Neural cell (in vitro differentiated cells): Measurements from ENCODE around the gene RPL41. TPM values are rescaled to one million over a fixed set of nuclear protein-coding genes. Genes with fewer than 3 reads are reported as not detected.

Experiments used
- H2AFZ ChIP-seq: fragments of 200-600, 300-800 bp; sonication (generic), shearing (Covaris generic); 2 replicates; pipeline ENCODE4 v1.6.0; 2014; ENCODE audit warnings: low read depth, mild to moderate bottlenecking, antibody characterized with exemption, low read length, moderate library complexity
- H3F3A ChIP-seq: fragments of 200-600 bp; shearing (Covaris generic); 2 replicates; pipeline ENCODE4 v1.6.1; 2016; ENCODE audit warnings: mild to moderate bottlenecking, moderate library complexity, mixed read lengths, antibody characterized with exemption, low read length; ENCODE audit not compliant: insufficient read depth, poor library complexity, severe bottlenecking
- H3K27ac ChIP-seq: fragments of 200-600, 300-800 bp; sonication (generic), shearing (Covaris generic); 2 replicates; pipeline ENCODE4 v1.5.1; 2014; ENCODE audit warnings: mild to moderate bottlenecking, low read length, moderate library complexity
- H3K27me3 ChIP-seq: fragments of 300-800, 200-600 bp; sonication (generic), shearing (Covaris generic); 2 replicates; pipeline ENCODE4 v1.6.0; 2014; ENCODE audit warnings: mild to moderate bottlenecking, low read depth, low read length, moderate library complexity; ENCODE audit not compliant: insufficient read depth
- H3K36me3 ChIP-seq: fragments of 300-800, 200-600 bp; sonication (generic), shearing (Covaris generic); 2 replicates; pipeline ENCODE4 v1.5.1; 2014; ENCODE audit warnings: mild to moderate bottlenecking, antibody characterized with exemption, low read length, moderate library complexity; ENCODE audit not compliant: insufficient read depth
- H3K4me2 ChIP-seq: fragments of 300-800, 200-600 bp; sonication (generic), shearing (Covaris generic); 2 replicates; pipeline ENCODE4 v1.6.0; 2014; ENCODE audit warnings: mild to moderate bottlenecking, low read length
- H3K4me3 ChIP-seq: fragments of 300-800, 200-600 bp; sonication (generic), shearing (Covaris generic); 2 replicates; pipeline ENCODE4 v1.5.1; 2014; ENCODE audit warnings: mild to moderate bottlenecking, low read length, moderate library complexity
- H3K79me2 ChIP-seq: fragments of 200-600 bp; shearing (Covaris generic); replicated peaks from 2 replicates; pipeline ENCODE4 v1.6.0; 2014; ENCODE audit warnings: mild to moderate bottlenecking, low read length, moderate library complexity; ENCODE audit not compliant: insufficient read depth
- H3K9ac ChIP-seq: fragments of 300-800, 200-600 bp; sonication (generic), shearing (Covaris generic); 2 replicates; pipeline ENCODE4 v1.6.1; 2016; ENCODE audit warnings: mild to moderate bottlenecking, low read length, mixed read lengths
- H3K9me2 ChIP-seq: fragments of 200-600 bp; shearing (Covaris generic); 2 replicates; pipeline ENCODE4 v1.6.1; 2016; ENCODE audit warnings: mild to moderate bottlenecking, low read length, mixed read lengths; ENCODE audit not compliant: insufficient read depth
- H3K9me3 ChIP-seq: fragments of 200-600, 300-800 bp; sonication (generic), shearing (Covaris generic); 2 replicates; pipeline ENCODE4 v1.6.1; 2016; ENCODE audit warnings: mild to moderate bottlenecking, mixed run types, low read length, moderate library complexity, mixed read lengths
- H4K20me1 ChIP-seq: fragments of 200-600 bp; shearing (Covaris generic); 2 replicates; pipeline ENCODE4 v1.6.1; 2016; ENCODE audit warnings: mild to moderate bottlenecking, mixed run types; ENCODE audit not compliant: insufficient read depth
- CTCF ChIP-seq: fragments of 450-650 bp; IDR thresholded peaks from 2 replicates; pipeline ENCODE4 v1.5.1; 2014; ENCODE audit warnings: antibody characterized with exemption, mild to moderate bottlenecking, moderate library complexity; ENCODE audit not compliant: poor library complexity, severe bottlenecking
- EP300 ChIP-seq: fragments of 450-650 bp; conservative IDR thresholded peaks from 2 replicates; pipeline ENCODE4 v1.6.1; 2014; ENCODE audit warnings: antibody characterized with exemption, mild to moderate bottlenecking, moderate library complexity; ENCODE audit not compliant: poor library complexity, severe bottlenecking
- EZH2 ChIP-seq: fragments of 200-600, 300-800 bp; shearing (Covaris generic), sonication (generic); IDR thresholded peaks from 2 replicates; pipeline ENCODE4 v1.6.1; 2014; ENCODE audit warnings: antibody characterized with exemption, low read length, borderline replicate concordance, mild to moderate bottlenecking; ENCODE audit not compliant: insufficient read depth, poor library complexity, severe bottlenecking
- MXI1 ChIP-seq: fragments of 450-650 bp; conservative IDR thresholded peaks from 2 replicates; pipeline ENCODE4 v1.6.1; 2014; ENCODE audit warnings: antibody characterized with exemption, mild to moderate bottlenecking; ENCODE audit not compliant: poor library complexity, severe bottlenecking
- POLR2AphosphoS5 ChIP-seq: IDR thresholded peaks from 2 replicates; pipeline ENCODE4 v1.6.1; 2012
- RAD21 ChIP-seq: fragments of 450-650 bp; conservative IDR thresholded peaks from 2 replicates; pipeline ENCODE4 v1.6.1; 2014; ENCODE audit warnings: antibody characterized with exemption, mild to moderate bottlenecking, moderate library complexity
- REST ChIP-seq: IDR thresholded peaks from 2 replicates; pipeline ENCODE4 v1.6.1; 2012; ENCODE audit warnings: borderline replicate concordance
- SMC3 ChIP-seq: fragments of 450-650 bp; conservative IDR thresholded peaks from 2 replicates; pipeline ENCODE4 v1.6.1; 2014; ENCODE audit warnings: antibody characterized with exemption, mild to moderate bottlenecking, moderate library complexity; ENCODE audit not compliant: poor library complexity
- TAF1 ChIP-seq: IDR thresholded peaks from 2 replicates; pipeline ENCODE4 v1.6.1; 2012; ENCODE audit warnings: low read depth
- polyA plus RNA-seq: library from polyadenylated mRNA; depleted of rRNA; stranded (reverse); fragments of >200 nt; gene quantifications from 2 replicates; pipeline ENCODE4 v1.2.3, GENCODE V29; 2014

Gene RPL41
- polyA plus RNA-seq, 1 donor from 2014 or later: 2,186 TPM

GRCh38 chr12:56157201-56158028 lies 41.0 kb downstream of the RPL41 start:
- Histone ChIP-seq H4K20me1 (peaks cover 5% of the 10 kb centered on the region), H3K4me3 (peak overlapping the region; percentile 79), H3K27me3 (no peaks in the 10 kb centered on the region), H2AFZ (peak overlapping the region; percentile 42), H3F3A (no peaks in the 10 kb centered on the region), H3K9me3 (no peaks in the 10 kb centered on the region), H3K27ac (peak overlapping the region; percentile 98), H3K9me2 (no peaks in the 10 kb centered on the region), H3K4me2 (peak overlapping the region; percentile 69), H3K9ac (peak overlapping the region; percentile 92), H3K36me3 (peaks cover 13% of the 10 kb centered on the region), H3K79me2 (peaks cover 40% of the 10 kb centered on the region)
- TF ChIP-seq SMC3 (no peak), POLR2AphosphoS5 (peak; percentile 7), EP300 (no peak), EZH2 (no peak), RAD21 (peak; percentile 8), CTCF (peak; percentile 34), MXI1 (peak; percentile 31)

DNA sequence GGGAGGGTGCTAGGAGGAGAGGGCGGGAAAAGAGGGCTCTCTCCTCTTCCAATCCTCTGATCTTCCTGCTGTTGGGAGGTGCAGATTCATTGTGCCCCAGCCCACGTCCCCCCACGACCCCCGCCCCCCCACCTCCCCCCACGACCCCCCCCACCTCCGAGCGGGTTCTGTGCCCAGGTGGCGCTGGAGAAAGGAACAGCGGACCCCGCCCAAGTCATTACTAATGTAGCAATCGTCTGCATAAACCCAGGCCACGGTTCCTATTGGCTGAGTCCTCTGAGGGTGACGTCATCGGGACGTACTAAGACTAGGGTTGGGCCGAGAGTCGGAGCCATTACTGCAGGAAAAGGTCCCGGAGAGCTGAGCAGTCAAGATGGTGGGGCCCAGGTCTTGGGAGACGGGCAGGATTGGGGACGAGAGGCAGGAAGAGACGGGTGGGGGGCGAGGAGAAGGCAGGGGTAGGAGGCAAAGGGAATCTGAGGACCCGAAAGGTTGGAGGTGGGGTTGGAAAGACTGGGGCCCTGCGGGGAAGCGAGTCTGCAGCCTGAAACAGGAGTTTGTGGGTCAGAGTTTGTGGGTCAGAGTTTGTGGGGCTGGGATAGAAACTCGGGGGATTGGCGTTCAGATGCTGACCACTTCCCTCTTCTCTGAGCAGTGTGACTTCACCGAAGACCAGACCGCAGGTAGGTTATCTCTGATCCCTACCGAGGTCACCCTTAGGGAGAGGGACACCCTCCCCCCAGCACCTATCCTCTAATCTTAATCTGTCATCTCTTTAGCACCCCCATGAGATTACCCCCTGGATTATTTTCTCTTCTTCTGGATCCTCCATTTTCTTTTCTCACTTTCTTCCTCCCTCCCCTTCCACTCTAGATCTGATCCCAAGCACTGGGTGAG lies 41.8 kb downstream of the RPL41 start, which contains the start of gene MYL6:
Gene MYL6, plus strand, starts transcription at position 331 of the 897 bp plus-strand sequence. Its CDS starts 43 bp downstream, at position 374.
- no peaks in the 10 kb centered on the region for H3K9me3 ChIP-seq
- H3K9ac ChIP-seq: peak within 1 kb of the TSS; percentile 97
- peaks cover 5% of the 10 kb centered on the region for H3F3A ChIP-seq
- peak within 1 kb of the TSS; percentile 97 for H3K4me2 ChIP-seq
- H3K27me3 ChIP-seq: no peaks in the 10 kb centered on the region
- TF ChIP-seq SMC3 (no peak), REST (peak; percentile 71), TAF1 (peak; percentile 56), POLR2AphosphoS5 (peak; percentile 99)
- H3K36me3 ChIP-seq: peaks cover 13% of the 10 kb centered on the region
- H3K9me2 ChIP-seq: no peaks in the 10 kb centered on the region
- peak within 1 kb of the TSS; percentile 98 for H3K27ac ChIP-seq
- peaks cover 5% of the 10 kb centered on the region for H4K20me1 ChIP-seq
- peak within 1 kb of the TSS; percentile 42 for H2AFZ ChIP-seq
- H3K4me3 ChIP-seq: peak within 1 kb of the TSS; percentile 79
- H3K79me2 ChIP-seq: peaks cover 31% of the 10 kb centered on the region
